DMS53 (cell line): ENCODE results near the gene PDE6H.

Experiments used
- DNase-seq: peaks from one replicate; lab custom pipeline; 2025; lab: John Stamatoyannopoulos, UW

PDE6H gene

GRCh38 chr12:15001733-15002382 lies 29.0 kb downstream of the PDE6H start:
- peak; percentile 33 for DNase-seq

DNA sequence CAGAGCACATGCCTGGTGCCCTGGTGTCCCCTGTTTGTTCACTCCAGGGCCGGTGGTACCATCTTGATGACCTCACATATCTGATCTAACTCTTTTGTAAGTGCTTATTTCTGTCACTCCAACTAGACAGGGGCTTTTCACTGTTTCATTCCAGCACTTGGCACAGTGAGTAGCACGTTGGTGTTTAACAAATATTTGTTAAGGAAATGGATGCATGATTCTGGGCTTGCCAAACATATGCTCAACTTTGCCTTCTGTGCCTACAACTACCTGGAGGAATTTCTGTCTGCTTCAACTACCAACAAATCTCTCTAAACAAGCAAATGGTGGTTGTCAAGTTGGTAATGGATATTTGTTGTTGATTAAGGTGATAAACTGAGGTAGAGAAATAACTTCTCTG lies 31.6 kb downstream of the PDE6H start:
- peak; percentile 27 for DNase-seq

DNA sequence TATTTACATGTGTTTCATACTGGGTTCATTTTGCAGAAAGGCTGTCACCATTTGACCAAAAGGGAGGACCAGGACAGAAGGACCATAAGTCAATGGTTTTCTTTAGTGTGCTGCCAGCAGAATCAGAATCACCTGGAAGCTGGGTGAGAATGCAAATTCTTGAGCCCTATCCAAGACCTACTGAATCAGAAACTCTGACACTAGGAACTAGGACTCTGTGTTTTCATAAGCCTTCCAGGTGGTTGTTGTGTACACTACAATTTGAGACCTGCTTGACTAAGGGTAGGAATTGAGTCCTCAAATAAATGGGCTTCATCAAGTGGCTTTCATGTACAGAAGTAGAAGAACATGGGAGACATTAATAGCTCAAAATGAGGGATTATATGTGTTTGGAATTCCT lies 32.2 kb downstream of the PDE6H start:
- peak; percentile 44 for DNase-seq

GRCh38 chr12:15007551-15007950 lies 34.7 kb downstream of the PDE6H start:
- no peak for DNase-seq

GRCh38 chr12:15011162-15011561 lies 38.3 kb downstream of the PDE6H start:
- DNase-seq: peak; percentile 64

- no peak for DNase-seq
Measured at GRCh38 chr12:15013634-15014179, 40.9 kb downstream of the PDE6H start.

DNA sequence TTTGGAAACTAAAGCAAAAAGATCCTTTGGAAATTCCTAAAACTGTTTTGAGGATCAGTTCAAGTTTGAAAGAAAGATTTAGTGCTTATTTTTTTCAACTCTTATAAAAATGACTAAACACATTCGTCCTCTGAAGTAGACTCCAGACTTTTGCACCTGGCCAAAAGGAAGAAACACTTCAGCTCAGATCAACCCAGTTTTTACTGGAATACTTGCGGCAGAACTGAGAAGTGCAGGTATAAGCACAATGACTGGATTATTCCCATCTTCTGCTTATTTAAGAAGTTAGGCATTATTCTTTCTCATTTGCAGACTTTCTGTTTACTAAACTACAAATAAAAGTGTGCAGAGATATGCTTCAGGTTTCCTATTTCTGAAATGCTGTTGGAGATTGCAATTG lies 41.9 kb downstream of the PDE6H start:
- peak; percentile 31 for DNase-seq

DNA sequence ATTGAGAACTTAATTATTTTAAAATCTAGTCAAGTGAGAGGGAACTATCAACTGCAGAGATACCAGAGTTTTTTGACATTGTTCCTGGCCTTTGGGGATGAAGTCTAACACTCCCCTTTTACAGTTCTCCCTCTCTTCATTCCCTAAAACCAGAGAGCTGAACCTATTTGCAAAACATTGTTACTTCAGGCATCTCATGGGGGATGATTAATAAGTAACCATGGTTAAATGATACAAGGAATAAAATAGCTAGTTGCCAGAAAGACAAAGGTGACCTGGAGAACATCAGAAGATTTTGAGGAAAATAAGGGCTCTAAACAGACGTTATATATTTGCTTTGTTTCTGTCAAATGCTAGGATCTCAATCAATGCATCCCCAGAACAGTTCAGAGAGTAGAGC lies 42.3 kb downstream of the PDE6H start:
- no peak for DNase-seq

DNA sequence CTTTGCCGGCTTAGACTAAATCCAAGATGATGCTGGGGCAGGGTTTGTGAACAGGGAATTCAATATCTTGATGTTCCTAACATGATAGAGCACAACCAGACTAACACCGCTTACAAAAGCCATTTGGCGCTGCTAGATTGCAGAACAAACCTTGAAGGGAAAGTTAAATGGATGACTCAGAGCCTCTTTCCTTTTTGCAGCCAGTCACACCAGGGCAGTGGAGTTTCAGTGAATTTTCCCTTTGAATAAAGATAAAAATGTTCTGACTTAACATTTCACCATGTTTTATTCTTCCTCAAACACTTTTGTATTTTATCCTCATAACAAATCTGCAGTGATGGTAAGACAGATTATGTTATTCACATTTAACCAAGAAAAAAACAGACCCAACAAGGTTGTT lies 47.3 kb downstream of the PDE6H start:
- peak; percentile 23 for DNase-seq
